ENCODE data around the gene NEIL1.
A peak's percentile ranks its signal among the peaks of the same experiment; 100 is the strongest.
"Not testable (repeated sequence)": the region's sequence is repeated elsewhere in the genome, so short reads cannot be mapped to it uniquely, and the experiment has no call there.

Gene NEIL1

DNA sequence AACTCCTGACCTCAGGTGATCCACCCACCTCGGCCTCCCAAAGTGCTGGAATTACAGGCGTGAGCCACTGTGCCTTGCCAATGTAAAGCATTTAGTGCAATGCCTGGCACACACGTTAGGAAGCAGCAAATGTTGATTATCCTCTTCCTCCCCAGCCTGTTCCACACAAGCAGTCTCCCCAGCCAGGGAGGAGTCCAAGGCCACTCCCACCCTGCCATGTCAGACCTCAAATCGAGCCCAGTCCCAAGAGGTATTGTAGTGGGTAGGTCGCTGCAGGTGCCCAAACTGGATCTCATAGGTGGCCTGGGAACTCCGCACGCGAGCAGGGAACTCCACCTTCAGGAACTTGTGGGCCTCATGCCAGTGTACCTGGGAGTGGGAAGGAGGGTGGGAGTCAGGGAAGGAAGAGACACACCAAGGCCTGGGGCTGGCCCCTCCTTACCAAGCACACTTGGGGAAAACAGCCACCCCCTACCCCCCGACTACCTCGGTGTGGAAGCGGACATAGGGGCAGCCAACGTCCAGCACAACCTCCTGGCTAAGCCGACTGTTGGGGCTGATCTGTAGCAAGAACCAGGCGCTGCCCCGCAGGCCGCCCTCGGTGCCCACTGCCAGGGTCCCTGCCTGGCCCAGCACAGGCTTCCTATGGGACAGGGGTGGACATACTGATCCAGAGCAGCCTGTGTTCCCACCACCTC lies 11.3 kb downstream of the NEIL1 start:
- DNase-seq = no peak

DNA sequence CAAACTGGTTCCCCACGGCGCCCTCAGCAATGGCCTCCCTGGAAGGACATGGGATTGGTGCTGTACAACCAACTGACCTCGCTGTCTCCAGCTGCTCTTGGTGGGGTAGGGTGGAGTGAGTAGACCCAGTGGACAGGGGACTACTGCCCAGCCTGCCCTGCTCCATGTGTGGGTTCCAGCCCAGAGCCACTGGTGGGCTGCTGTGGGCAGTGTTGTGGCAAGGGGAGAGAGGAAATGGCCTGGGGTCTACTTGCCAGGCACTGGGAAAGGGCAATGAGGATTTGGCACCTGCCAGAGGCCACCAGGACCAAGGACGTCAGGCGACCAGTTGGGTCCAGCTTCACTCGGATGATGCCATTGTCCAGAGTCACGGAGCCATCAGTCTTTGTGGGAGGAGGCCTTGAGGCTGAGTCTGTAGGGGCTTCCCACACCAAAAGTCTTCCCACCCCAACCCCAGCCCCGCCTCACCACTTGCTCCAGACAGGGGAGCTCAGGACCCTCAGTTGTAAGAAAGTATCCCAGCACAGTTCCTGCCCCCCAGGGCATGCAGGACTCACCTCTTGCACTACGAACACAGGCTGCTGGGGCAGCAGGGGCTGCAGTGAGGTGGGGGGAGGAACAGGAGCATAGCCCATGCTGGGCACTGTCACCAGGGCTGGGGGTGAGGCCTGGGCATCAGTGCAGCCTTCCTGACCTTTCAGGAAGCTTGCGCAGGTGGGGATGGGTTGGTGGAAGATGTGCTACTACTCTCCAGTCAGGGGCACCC lies 12.1 kb downstream of the NEIL1 start:
- no peak for DNase-seq

DNA sequence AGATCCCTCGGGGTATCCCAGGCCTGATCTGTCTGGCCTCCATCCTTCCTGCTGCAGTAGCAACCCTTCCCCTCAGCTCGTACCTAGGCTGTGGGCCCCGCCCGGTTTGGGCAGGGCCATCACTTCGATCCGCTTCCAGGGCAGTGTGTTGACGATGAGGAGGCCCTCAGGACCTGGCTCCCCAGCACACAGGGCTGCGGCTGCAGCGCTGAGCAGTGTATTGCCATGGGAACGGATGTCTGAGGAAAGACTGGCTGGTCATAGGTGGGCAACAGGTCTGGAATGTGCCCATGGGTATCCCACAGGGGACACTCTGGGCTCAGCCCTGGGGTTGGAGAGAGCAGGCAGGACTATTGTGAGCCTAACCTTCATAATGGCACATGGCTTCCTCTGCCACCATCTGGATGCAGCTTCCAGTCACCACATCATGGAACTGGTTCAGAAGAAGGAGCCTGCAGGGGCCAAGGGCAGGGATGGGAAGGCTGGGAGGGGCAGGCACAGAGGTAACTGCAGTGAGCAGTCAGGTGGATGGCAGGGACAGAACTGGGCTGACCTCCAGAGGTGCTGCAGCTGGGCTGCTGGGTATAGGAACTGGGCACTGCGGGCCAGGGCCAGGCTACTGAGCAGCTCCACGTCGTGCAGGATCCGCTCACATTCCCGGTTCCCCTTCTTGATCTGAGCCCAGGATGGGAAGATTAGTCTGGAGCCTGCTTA lies 12.9 kb downstream of the NEIL1 start:
- DNase-seq = no peak

DNA sequence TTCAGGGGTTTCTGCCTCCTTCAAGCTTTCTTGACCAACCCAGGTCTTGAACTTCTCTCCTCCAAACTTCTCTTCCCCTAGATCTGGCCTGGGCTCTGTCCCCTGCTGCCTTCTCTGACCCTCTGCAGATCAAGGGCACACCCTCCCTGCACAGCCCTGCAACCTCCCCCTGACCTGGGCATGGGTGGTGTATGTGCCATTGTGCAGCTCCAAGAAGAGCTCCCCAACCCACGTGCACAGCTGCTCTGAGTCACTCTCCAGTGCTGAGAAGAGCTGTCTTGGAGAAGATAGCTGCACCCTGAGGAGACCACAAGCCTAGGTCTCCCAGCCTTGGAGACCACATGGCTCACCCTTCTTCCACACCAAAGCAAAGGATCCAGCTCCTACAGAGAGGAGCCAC lies 13.6 kb downstream of the NEIL1 start:
- DNase-seq = no peak

DNA sequence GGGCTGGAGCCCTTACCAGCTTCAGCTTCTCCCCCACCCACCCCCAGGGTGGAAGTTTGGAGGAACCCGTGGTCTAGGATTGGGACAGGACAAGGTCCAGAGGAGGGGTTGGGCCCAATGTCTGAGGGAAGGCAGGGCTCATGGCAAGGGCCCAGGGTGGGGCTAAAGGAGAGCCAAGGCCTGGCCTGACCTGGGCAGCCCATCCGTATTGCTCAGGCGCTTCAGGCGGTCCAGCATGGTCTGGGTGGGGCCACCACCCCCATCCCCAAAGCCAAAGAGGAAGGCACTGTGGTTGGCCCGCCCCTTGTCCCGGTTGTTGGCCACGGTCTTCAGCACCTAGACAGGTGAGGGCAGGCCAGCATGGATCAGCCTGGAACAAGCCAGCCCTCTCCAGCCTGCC lies 14.0 kb downstream of the NEIL1 start:
- DNase-seq = no peak

DNA sequence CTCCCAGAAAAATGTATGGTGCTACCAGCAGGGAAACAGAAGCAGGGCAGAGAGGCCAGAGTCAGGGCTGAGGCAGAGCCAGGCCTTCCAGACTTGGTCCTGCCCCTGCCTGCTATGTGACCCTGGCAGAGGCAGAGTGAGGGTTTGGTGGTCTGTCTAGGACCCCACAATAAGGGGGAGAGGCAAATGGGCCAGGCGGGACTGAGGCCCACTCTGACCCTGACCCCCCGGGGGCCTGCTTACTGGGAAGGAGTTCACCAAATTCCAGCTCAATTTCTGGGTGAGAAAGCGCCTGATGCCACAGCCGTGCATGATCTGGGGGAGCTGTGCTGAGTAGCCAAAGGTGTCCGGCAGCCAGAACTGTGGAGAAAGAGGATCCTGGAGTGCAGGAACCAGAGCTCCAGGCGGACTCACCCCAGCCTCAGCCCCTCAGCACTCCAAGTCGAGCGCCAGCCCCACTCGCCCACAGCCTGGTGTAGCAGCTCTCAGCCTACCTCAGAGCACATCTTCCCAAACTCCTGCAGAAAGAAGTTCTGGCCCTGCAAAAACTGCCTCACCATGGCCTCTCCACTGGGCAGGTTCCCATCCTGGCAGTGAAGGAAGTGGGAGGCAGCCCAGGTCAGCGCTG lies 14.6 kb downstream of the NEIL1 start:
- no peak for DNase-seq

DNA sequence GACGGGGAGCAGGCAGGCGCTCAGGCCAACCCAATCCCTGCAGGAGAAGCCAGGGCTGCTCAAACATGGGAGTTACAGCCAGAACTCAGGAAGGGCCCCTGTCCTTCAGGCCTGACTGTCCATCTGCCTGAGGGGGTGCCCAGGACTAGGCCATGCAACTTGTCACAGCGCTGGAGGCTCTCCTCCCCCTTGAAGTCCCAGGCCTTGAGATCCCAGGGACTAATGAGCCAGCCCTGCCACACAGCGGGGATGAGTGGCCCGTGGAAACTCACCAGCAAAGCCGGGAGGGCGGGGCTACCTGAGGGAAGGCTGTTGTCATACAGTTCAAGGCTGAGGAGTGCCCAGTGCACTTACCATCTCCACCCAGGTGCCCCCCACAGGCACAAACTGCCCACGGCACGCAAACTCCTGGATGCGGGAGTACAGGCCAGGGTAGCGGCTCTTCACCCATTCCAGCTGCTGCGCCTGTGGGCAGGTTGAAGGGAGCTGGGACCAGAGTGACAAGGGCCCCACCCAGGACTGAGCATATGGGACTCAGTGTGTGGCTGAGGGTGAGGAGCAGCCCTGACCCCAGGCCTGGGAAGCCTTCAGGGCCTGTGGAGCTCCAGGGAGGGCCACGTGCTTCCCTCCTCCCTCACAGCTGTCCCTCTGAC lies 15.3 kb downstream of the NEIL1 start:
- no peak for DNase-seq

DNA sequence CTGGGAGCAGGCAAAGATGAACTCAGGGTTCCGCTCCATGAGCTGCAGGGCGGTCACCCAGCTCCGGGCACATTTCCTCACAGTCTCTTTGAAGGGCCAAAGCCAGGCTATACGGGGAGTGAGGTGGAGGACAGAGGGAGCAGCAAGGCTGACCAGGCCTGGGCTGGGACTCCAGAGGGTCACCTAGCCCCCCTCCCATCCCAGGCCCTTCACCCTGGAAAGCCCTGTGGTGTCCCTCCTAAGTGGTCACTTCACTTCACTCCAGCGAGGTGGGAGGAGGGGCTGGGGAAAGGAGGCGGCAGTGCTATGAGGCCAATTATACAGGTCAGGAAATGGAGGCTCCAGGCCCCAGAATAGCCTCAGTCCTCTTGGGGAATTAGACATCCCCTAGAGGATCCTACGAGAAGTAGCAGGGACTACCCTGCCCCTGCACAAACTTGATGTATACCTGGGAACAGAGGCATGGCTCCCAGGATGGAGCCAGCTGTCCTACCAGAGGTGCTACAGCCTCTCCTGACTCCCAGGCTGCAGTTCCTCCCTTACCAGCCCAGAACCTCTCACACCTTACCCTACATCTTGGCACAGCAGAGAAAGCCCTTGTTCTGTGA lies 15.9 kb downstream of the NEIL1 start:
- DNase-seq = no peak

DNA sequence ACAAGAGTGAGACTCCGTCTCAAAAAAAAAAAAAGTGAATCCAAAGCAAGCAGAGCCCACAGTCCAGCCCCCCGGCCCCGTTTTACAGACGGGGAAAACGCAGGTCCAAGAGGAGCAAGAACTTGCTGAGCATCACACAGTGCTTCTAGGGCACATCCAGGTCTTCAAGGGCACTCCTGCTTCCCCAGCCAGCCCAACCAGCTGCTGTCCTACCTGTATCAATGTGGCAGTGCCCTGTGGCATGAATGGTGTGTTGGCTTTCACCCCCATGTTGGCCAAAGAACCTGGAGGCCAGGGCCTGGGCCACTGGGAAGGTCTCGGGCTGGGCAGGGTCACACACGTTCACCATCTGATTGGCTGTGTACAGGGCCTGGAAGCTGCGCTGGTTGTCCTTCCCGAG lies 16.9 kb downstream of the NEIL1 start:
- DNase-seq = no peak

DNA sequence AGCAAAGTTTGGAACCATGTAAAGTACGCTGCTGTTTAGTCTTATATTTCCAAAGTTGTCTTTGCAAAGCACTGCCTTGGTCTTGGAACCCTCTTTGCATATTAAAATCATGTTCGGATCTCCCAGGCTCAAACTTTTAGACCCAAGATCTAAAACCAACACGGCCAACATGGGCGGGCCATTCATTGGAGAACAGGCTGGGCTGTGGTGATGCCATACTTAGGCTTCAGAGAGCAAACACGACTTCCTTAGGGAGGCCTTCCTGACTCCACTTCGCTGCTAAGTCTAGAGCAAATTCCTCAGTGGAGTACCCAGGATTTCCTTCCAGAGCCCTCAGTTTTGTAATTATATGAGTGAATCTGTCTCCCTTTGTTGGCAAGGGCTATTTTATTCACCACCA lies 18.0 kb downstream of the NEIL1 start:
- no peak for DNase-seq

DNA sequence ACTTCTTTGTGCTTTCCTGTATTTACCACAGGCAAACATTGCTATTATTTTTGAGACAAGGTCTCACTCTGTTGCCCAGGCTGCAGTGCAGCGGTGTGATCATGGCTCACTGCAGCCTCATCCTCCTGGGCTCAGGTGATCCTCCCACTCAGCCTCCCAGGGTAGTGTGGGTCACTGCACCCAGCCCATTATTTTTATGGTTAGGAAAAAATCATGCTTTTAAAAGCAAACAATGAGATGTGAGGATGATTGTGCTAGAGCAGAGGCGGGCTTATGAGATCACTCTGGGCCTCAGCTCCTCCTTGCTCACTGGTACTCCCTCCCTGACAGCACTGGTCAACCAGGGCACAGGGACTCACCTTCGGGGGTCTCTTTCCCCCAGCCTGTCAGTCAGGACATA lies 19.3 kb downstream of the NEIL1 start:
- DNase-seq = no peak

DNA sequence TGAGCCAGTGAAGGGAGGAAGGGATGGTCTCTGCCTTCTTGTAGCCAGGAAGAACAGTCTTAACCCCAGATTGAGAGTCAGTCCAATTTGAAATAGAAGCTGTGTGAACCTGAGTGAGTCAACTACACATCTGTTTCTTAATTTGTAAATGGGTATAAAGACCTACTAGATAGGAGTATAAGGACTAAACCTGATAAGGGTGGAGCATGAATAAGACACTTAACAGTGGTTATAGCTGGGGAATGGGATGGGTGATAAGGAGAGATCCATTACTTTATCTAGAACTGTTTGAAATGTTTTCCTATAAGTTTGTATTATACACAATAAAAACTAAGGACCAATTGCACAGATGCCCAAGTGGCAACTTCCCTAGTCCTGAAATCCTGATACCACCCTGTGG lies 20.2 kb downstream of the NEIL1 start:
- DNase-seq = no peak

DNA sequence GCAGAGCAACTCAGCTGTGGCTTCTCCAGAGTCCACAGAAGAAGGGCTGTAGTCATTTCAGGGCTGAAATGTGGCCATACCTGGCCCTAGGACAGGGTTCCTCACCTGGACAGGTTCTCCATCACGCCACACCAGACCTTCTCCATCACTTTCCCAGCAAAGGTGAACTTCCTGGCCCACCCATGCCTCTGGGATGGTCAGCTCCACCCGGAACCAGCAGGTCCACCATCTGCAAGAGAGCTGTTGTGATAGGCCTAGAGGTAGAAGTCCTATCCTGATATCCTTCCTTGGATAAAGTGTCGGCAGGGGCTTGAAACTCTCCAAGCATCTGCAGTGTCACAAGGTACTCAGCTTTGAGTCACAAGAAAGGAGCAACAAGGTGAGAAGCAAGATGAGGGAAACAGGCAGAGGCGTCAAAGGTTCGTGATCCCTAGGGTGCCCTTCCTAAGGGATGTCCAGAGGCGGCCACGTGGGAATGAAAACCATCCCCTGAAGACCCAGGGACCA lies 20.6 kb downstream of the NEIL1 start:
- no peak for DNase-seq

DNA sequence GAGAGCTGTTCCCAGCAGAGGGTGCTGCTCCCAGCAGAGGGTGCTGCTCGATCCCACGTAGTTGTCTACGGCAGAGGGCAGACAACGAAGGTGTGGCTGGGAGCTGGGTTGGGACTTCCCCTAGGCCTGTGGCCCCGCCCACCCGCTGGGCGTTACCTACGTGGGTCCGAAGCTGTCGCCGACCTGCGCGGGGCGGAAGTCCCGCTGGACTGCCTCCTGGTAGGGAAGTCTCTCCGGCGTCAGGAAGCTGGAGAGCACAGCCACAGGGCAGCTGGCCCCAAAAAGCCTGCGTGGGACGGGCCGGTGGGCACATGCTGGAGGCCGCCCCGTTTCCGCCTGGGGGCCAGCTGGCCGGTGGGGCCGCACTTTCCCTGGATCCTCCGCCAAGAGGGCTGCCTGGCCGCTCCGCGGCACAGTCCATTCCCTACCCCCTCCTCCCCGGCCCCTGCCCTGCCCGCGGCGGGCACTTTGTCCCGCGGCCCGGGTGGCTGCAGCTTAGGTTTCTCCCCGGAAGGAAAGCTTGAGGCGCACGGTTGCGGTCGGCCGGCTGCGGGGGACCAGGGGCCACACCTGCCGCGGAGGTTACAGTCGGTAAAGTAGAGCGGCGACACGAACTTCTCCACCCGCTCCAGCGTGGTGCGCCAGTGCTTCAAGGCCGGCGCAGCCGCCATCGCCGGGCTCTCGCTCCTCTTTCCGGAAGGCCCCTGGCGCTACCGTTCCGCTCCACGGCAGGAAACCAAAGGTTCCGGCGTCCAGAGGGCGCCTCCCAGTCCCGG lies 21.3 kb downstream of the NEIL1 start, which contains the start of gene MAN2C1:
TSS of gene MAN2C1 (minus strand) at position 695 of the 776 bp plus-strand sequence. CDS start at position 671, 24 bp downstream.
- peak; percentile 97 for DNase-seq

DNA sequence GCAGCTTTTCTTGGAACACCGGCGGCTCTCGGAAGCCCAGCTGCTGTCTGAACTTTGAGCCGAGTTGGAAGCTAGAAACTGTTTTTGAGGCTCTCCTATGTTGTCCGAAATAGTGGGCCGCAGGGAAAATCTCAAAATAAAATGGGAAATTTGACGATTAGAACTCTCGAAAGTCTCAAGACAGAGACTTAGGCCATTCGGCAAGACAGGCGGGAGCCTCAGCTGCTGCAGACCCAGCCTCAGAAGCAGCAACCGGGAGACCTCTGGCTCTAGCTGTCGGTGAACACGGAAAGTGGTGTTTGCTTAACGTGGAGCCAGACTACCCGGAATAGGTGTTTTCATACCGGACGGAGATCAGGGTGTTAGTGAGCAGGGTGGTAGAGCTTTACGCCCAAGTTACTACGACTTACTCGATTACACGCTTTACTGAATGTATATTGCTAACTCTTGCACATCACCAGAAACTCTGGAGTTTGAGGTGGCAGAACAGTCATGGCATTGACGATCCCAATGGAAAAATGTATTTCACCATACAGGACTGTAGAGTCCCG lies 21.9 kb downstream of the NEIL1 start:
- DNase-seq = peak; percentile 18

DNA sequence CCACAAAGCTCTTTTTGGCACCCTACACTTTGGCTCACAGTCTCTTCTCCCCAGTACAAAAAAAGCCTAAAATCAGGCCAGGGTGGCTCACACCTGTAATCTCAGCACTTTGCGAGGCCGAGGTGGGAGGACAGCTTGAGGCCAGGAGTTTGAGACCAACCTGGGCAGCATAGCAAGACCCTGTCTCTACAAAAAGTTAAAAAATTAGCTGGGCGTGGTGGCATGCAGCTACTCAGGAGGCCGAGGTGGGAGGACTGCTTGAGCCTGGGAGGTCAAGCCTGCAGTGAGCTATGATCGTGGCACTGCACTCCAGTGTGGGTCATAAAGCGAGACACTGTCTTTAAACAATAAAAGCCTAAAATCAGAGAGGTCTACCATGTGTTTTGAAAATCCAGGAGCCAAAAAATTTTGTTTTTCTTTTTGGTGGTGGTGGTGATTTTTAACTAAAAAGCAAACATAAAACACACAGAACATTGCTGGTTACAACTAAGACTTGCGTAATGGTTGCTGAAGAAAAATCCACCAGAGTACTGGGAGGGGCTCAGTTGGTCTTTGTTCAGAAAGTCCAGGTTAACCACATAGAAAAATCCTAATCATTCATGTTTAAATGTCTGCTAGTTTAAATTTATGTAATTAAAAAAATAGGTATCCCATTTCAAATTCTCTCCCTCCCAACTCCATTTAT lies 23.2 kb downstream of the NEIL1 start:
- DNase-seq = no peak

DNA sequence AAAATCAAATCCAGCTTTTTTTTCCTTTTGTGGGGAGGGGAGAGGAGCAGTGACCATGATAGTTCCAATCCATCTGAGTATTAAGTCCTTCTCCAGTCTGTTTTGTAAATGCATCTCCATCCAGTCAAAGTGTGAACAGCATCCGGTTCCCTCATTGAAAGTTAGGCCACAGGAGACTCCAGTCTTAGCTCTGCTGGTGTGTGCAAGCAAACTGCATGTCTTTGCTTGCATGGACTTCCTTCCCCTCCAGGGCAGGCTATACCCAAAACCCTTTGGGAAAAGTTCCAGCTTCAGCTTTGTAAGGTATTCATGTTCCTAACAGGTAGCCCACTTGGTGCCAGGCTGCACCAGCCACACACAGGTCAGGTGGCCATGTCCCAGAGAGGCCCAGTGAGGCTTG lies 24.6 kb downstream of the NEIL1 start:
- DNase-seq = no peak

DNA sequence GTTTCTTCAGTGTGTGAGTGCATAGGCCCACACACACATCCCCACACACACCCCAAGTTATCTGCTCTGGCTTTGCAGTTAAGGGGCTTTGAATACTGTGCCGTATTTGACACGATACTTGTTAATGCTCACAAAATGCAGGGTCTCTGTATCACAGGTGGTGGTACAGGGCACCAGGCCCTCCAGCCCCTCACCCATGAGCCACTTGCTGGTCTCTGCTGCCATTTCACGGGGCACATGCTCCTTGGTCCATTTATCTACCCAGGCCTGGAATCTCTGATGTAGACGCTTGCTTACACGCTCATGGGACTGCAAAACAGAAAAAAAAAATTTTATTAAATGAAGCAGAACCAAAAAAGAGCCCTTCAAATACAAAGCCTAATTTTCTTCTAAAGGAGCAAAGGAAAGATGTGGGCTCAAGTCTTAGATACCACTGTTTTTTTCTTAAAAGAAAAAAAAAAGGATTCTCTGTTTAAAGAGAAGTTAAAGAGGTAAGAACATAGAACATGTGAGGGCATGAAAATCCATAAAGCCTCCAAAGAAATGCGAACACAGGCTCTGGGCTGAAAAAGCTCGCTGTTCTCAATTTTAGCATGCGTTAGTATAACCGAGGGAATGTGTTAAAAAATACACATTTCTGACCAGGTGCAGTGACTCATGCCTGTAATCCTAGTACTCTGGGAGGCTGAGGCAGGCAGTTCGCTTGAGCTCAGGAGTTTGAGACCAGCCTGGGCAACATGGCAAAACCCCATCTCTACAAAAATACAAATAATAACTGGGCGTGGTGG lies 25.3 kb downstream of the NEIL1 start:
- DNase-seq = no peak

DNA sequence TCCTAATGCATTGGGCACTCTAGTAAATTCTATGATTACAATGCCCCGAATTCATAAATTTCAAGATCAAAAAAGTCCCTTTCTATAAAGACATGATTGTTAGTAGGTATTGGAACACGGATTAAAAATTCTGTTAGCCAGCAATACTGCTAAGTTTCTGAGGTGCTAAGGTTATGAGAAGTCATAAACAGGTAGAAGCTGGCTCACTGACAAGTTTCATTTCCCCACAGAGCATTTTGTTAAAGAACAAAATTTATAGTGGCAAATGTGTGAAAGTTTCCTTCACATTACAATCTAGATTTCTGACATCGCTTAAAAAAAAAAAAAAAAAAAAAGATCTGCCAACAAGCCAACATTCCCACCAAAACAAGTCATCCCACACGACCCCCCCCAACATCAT lies 33.9 kb downstream of the NEIL1 start:
- no peak for DNase-seq

DNA sequence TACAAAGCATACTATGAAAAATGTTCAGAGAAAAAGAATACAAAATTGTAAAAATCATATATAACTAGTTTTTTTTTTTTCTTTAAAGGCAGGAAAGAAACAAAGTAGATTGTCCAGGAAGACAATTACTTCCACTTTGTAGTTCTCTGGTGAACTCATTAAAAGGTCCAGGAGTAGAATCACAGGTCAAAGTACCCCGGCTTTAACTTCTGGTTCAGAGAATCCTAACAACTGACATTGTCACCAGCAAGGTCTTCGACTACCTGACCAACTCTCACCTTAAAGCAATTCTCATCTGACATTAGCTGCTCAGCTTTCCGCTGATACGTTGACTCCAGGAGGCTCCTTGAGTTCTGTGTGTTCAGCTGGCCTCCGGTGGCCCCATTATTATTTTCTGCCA lies 37.1 kb downstream of the NEIL1 start:
- DNase-seq = not testable (repeated sequence)

Data from EL (cell line).